Bronchial epithelial cell (primary cell): ENCODE measurements around the gene CSMD2. TPM values are rescaled to one million over a fixed set of nuclear protein-coding genes. Genes with fewer than 3 reads are reported as not detected.
"Not testable (repeated sequence)": the region's sequence is repeated elsewhere in the genome, so short reads cannot be mapped to it uniquely, and the experiment has no call there.

ENCODE experiments used
- DNase-seq: peaks from one replicate; pipeline ENCODE4 v3.0.0-alpha.2; 2010; ENCODE audit warnings: low read depth
- FAIRE-seq: peaks from 2 replicates; lab custom pipeline; 2011; peaks lifted over from hg19 to GRCh38; lab: Jason Lieb, UNC
- H3K27me3 ChIP-seq: 2 replicates; pipeline ENCODE4 v1.5.1; 2011; ENCODE audit warnings: low read length; ENCODE audit not compliant: control insufficient read depth, insufficient read depth
- H3K36me3 ChIP-seq: 2 replicates; pipeline ENCODE4 v1.5.1; 2011; ENCODE audit warnings: low read length; ENCODE audit not compliant: control insufficient read depth, insufficient read depth
- H3K4me3 ChIP-seq: 2 replicates; pipeline ENCODE4 v1.5.1; 2011; ENCODE audit warnings: mild to moderate bottlenecking, low read depth, low read length, control low read depth
- CTCF ChIP-seq: IDR thresholded peaks from 2 replicates; pipeline ENCODE4 v1.5.1; 2011; ENCODE audit warnings: mild to moderate bottlenecking, moderate library complexity, low read length, control low read depth, inconsistent platforms; ENCODE audit not compliant: insufficient read depth, severe bottlenecking
- total RNA-seq: library from RNA; depleted of rRNA; stranded (reverse); fragments of >200 nt; gene quantifications from 2 replicates; pipeline ENCODE4 v1.2.1, GENCODE V29; 2014

CSMD2 gene
- total RNA-seq, 1 donor from 2014 or later, result not detected

GRCh38 chr1:34113887-34114286 is 51.1 kb downstream of the CSMD2 start:
- H3K27me3 ChIP-seq, result no peaks in the 10 kb centered on the region
- DNase-seq, result peak; percentile 25

GRCh38 chr1:34113362-34113761 is 51.7 kb downstream of the CSMD2 start:
- Histone ChIP-seq H3K27me3 (no peaks in the 10 kb centered on the region), H3K36me3 (no peaks in the 10 kb centered on the region), H3K4me3 (no peak overlapping the region)
- no peak for FAIRE-seq
- no peak for TF ChIP-seq CTCF
- no peak for DNase-seq

More at GRCh38 chr1:34113887-34114286, 51.1 kb downstream of the CSMD2 start:
- no peak for FAIRE-seq
- Histone ChIP-seq H3K36me3 (no peaks in the 10 kb centered on the region), H3K4me3 (no peak overlapping the region)
- TF ChIP-seq CTCF, result peak; percentile 34

- H3K36me3 ChIP-seq, result no peaks in the 10 kb centered on the region
- no peak for TF ChIP-seq CTCF
- DNase-seq, result no peak
- peak; percentile 7 for FAIRE-seq
- no peak overlapping the region for H3K4me3 ChIP-seq
- no peaks in the 10 kb centered on the region for H3K27me3 ChIP-seq
Observed at GRCh38 chr1:34108711-34109110, 56.3 kb downstream of the CSMD2 start.

GRCh38 chr1:34108269-34108668 is 56.8 kb downstream of the CSMD2 start:
- DNase-seq (no peak), FAIRE-seq (no peak)
- no peak for TF ChIP-seq CTCF
- no peaks in the 10 kb centered on the region for H3K36me3 ChIP-seq
- H3K4me3 ChIP-seq, result no peak overlapping the region
- H3K27me3 ChIP-seq, result no peaks in the 10 kb centered on the region

GRCh38 chr1:34101151-34101550 is 63.9 kb downstream of the CSMD2 start:
- DNase-seq (no peak), FAIRE-seq (no peak)
- no peak for TF ChIP-seq CTCF
- no peak overlapping the region for H3K4me3 ChIP-seq
- H3K36me3 ChIP-seq, result no peaks in the 10 kb centered on the region
- H3K27me3 ChIP-seq, result no peaks in the 10 kb centered on the region

- no peaks in the 10 kb centered on the region for H3K27me3 ChIP-seq
- no peaks in the 10 kb centered on the region for H3K36me3 ChIP-seq
- no peak for FAIRE-seq
- no peak for DNase-seq
- no peak for TF ChIP-seq CTCF
- H3K4me3 ChIP-seq, result no peak overlapping the region
Observed at GRCh38 chr1:34100332-34100731, 64.7 kb downstream of the CSMD2 start.

- not testable (repeated sequence) for FAIRE-seq
Observed at GRCh38 chr1:34092399-34092798, 72.6 kb downstream of the CSMD2 start.

More at GRCh38 chr1:34092399-34092798, 72.6 kb downstream of the CSMD2 start:
- H3K4me3 ChIP-seq, H3K27me3 ChIP-seq, DNase-seq, H3K36me3 ChIP-seq: not testable (repeated sequence)
